GM12878 (cell line): ENCODE data around the gene UAP1L1. TPM values are rescaled to one million over a fixed set of nuclear protein-coding genes. Genes with fewer than 3 reads are reported as not detected.

ENCODE experiments used
- ATAC-seq: fragments of 200-7000 bp; cut with Tn5 transposase; 3 replicates; pipeline ENCODE4 v1.9.1; 2020; ENCODE audit warnings: mild to moderate bottlenecking, moderate library complexity
- BruUV-seq: library from RNA; stranded (reverse); fragments of 400-500 nt; replicated peaks from 2 replicates; lab custom pipeline; 2021; lab: Mats Ljungman, UMichigan
- CTCF ChIA-PET: fragments of 300-600 bp; sonication (Branson Sonifier 250); formaldehyde crosslinking; extraction: SDS; loops from one replicate; lab custom pipeline; 2021; ENCODE audit warnings: inconsistent platforms; lab: Yijun Ruan, JAX
- POLR2A ChIA-PET: fragments of 350-600 bp; formaldehyde crosslinking; extraction: SDS; loops from one replicate; lab custom pipeline; 2021; ENCODE audit warnings: inconsistent platforms; lab: Charles Lee
- RAD21 ChIA-PET: fragments of 300-600 bp; sonication (Branson Sonifier 250); formaldehyde crosslinking; loops from one replicate; lab custom pipeline; 2023; ENCODE audit warnings: antibody characterized with exemption; ENCODE audit not compliant: unreplicated experiment; lab: Charles Lee
- SMC1A ChIA-PET: fragments of 300-600 bp; sonication (Branson Sonifier 250); formaldehyde crosslinking; loops from one replicate; lab custom pipeline; 2023; ENCODE audit not compliant: unreplicated experiment, uncharacterized antibody; lab: Charles Lee
- DNase-seq: peaks from one replicate; pipeline ENCODE4 v3.0.0-alpha.2; 2011; ENCODE audit warnings: low read depth, low spot score
- FAIRE-seq: peaks from 3 replicates; lab custom pipeline; 2011; peaks lifted over from hg19 to GRCh38; lab: Jason Lieb, UNC
- H2AFZ ChIP-seq: 2 replicates; pipeline ENCODE4 v1.6.0; 2011; ENCODE audit warnings: low read depth, low read length, control low read depth; ENCODE audit not compliant: control insufficient read depth
- H3K27ac ChIP-seq: 2 replicates; pipeline ENCODE4 v1.5.1; 2011; ENCODE audit warnings: control low read depth; ENCODE audit not compliant: control insufficient read depth, insufficient read depth
- H3K27me3 ChIP-seq, 2 experiments: replicated peaks in 1 of 2; 2 replicates each; pipeline versions ENCODE4 v1.6.0 to v1.6.1; 2011; ENCODE audit warnings: low read length in 1 of 2; ENCODE audit not compliant: control insufficient read depth in 2 of 2, insufficient read depth in 2 of 2
- H3K36me3 ChIP-seq, 2 experiments: 2 replicates each; pipeline ENCODE4 v1.5.1; 2011; ENCODE audit warnings: low read length in 1 of 2; ENCODE audit not compliant: control insufficient read depth in 2 of 2, insufficient read depth in 2 of 2
- H3K4me1 ChIP-seq: 2 replicates; pipeline ENCODE4 v1.6.1; 2011; ENCODE audit warnings: mild to moderate bottlenecking, low read length, moderate library complexity, mixed read lengths; ENCODE audit not compliant: control insufficient read depth, insufficient read depth
- H3K4me2 ChIP-seq: 2 replicates; pipeline ENCODE4 v1.6.0; 2011; ENCODE audit warnings: control low read depth; ENCODE audit not compliant: control insufficient read depth, insufficient read depth
- H3K4me3 ChIP-seq: fragments of 200-600 bp; sonication (generic); 2 replicates; pipeline ENCODE4 v1.5.1; 2016
- H3K79me2 ChIP-seq: 2 replicates; pipeline ENCODE4 v1.6.0; 2011; ENCODE audit warnings: low read length; ENCODE audit not compliant: control insufficient read depth, insufficient read depth
- H3K9ac ChIP-seq: 2 replicates; pipeline ENCODE4 v1.8.0; 2011; ENCODE audit warnings: low read length, control low read depth, mixed read lengths; ENCODE audit not compliant: control insufficient read depth, insufficient read depth
- H3K9me3 ChIP-seq: replicated peaks from 3 replicates; pipeline ENCODE4 v1.5.1; 2011; ENCODE audit warnings: mild to moderate bottlenecking, low read length; ENCODE audit not compliant: control insufficient read depth, insufficient read depth
- H4K20me1 ChIP-seq: 2 replicates; pipeline ENCODE4 v1.6.0; 2011; ENCODE audit not compliant: control insufficient read depth, insufficient read depth
- PAX8 ChIP-seq: fragments of 450-650 bp; IDR thresholded peaks from 2 replicates; pipeline ENCODE4 v1.6.1; 2017; ENCODE audit warnings: mild to moderate bottlenecking, moderate library complexity
- POLR2A ChIP-seq: IDR thresholded peaks from 2 replicates; pipeline ENCODE4 v1.6.1; 2011; ENCODE audit warnings: low read depth, mild to moderate bottlenecking, low read length
- POLR2AphosphoS5 ChIP-seq: IDR thresholded peaks from 2 replicates; pipeline ENCODE4 v1.6.1; 2011; ENCODE audit warnings: mild to moderate bottlenecking, low read length, inconsistent platforms
- RCOR1 ChIP-seq: conservative IDR thresholded peaks from 2 replicates; pipeline ENCODE4 v1.6.1; 2012; ENCODE audit warnings: low read depth, low read length, improper control_type of control experiment
- WGBS: methylation state at CpG from one replicate; pipeline ENCODE4 v1.1.6; 2016; ENCODE audit warnings: low lambda C conversion rate; ENCODE audit not compliant: insufficient replicate concordance, insufficient coverage; ENCODE audit errors: missing lambda C conversion rate; 5-methylcytosine and 5-hydroxymethylcytosine counted together
- in situ Hi-C: fragments of 300-500 bp; cut with MboI; formaldehyde crosslinking; loops from 9 replicates; pipeline ENCODE4 v1.14.3; 2018; ENCODE audit warnings: mixed read lengths
- intact Hi-C: fragments of 100-400 bp; cut with micrococcal nuclease; formaldehyde crosslinking; loops from one replicate; pipeline ENCODE4 v1.14.2; 2022; ENCODE audit not compliant: unreplicated experiment
- polyA plus RNA-seq, 11 experiments: library from polyadenylated mRNA; depleted of rRNA in 4 of 11; unstranded in 6 of 11; stranded (reverse) in 5 of 11; fragments of >200 nt; fragmentation: Nextera tagmentation in 4 of 11; fragmentation: Illumina TruSeq in 1 of 11; extraction: Ambion mirVana in 4 of 11; extraction: Trizol in 1 of 11; gene quantifications; 1 replicate in 1 of 11; 2 replicates in 10 of 11; pipeline versions ENCODE4 v1.2.1 to v1.2.3, GENCODE V29; 2011 to 2016; ENCODE audit warnings: inconsistent platforms in 2 of 11, missing spikeins in 2 of 11, low read depth in 1 of 11
- total RNA-seq, 4 experiments: library from RNA; depleted of rRNA in 3 of 4; stranded (reverse); fragments of >200 nt in 3 of 4; fragmentation: Illumina TruSeq in 1 of 4; extraction: Trizol in 1 of 4; gene quantifications; 2 replicates each; pipeline versions ENCODE4 v1.2.1 to v1.2.3, GENCODE V29; 2013 to 2021

Gene UAP1L1
- total and polyA plus RNA-seq, 10 of the 15 experiments (the other 5 are each of a cell fraction or from before 2014, with no cell fraction given) = 0.29 to 15.7 (median 5.8) TPM

DNA sequence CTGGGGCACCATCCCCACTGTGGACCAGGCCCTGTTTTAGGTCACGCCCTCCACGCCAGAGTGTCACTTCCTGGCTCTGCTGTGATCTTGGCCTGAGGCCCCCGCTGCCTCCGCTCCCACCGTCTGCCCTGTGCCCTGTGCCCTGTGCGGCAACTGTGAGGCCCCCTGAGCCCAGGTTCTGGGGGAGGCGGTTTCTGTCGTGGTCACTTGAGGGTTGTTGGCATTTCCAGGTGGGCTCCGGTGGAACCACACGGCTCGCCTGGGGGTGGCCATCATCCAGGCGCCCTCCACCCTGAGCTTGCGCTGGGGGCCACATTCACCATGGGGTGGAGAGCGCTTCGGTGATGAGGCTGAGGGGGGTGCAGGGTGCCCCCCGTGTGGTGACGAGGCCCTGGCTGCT, 30.7 kb downstream of the UAP1L1 start:
- Histone ChIP-seq H2AFZ (no peak overlapping the region), H3K27ac (no peak overlapping the region), H3K4me1 (no peaks in the 10 kb centered on the region), H3K36me3 (peaks cover 13 to 62% of the 10 kb centered on the region in 2 experiments), H3K9me3 (peaks cover 2% of the 10 kb centered on the region; the same call in 1 of the 3 replicates), H3K9ac (no peak overlapping the region), H3K4me2 (no peak overlapping the region), H3K4me3 (no peak overlapping the region), H3K79me2 (no peaks in the 10 kb centered on the region; the same call in 1 of the 2 replicates), H3K27me3 (no peaks in the 10 kb centered on the region), H4K20me1 (no peaks in the 10 kb centered on the region; the same call in 1 of the 2 replicates)
- DNase-seq (no peak), FAIRE-seq (no peak), ATAC-seq (no peak)
- ChIA-PET SMC1A (interaction anchor here (0.8 kb wide), 1 partner anchor 79 kb away, joined by 3 read pairs; no protein-coding TSS in a partner anchor), POLR2A (no interaction called here), CTCF (no interaction called here), RAD21 (no interaction called here)
- peak; percentile 48; the same call in 1 of the 2 replicates for TF ChIP-seq POLR2A
- no peak for TF ChIP-seq RCOR1
- TF ChIP-seq POLR2AphosphoS5 = 0 out of 2 replicates have a peak, but pooled peaks have one; percentile 0
- 95% methylated on average over 15 of the region's 17 CpGs for WGBS
- in situ Hi-C loops (no loop called here), intact Hi-C loops (no loop called here)
- BruUV-seq = no TSS peak

DNA sequence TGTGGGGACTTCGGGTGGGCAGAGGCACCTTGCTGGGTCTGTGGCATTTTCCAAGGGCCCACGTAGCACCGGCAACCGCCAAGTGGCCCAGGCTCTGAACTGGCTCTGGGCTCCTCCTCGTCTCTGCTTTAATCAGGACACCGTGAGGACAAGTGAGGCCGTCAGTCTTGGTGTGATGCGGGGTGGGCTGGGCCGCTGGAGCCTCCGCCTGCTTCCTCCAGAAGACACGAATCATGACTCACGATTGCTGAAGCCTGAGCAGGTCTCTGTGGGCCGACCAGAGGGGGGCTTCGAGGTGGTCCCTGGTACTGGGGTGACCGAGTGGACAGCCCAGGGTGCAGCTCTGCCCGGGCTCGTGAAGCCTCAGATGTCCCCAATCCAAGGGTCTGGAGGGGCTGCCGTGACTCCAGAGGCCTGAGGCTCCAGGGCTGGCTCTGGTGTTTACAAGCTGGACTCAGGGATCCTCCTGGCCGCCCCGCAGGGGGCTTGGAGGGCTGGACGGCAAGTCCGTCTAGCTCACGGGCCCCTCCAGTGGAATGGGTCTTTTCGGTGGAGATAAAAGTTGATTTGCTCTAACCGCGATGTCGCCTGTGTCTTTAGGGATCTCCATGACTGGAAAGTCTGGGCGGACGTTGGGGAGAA, 31.4 kb downstream of the UAP1L1 start:
- no peak for ATAC-seq
- ChIA-PET POLR2A (interaction anchor here (1.1 kb wide), 1 partner anchor 13 kb away, joined by 4 read pairs; no protein-coding TSS in a partner anchor), SMC1A (interaction anchor here (0.8 kb wide), 1 partner anchor 79 kb away, joined by 3 read pairs; no protein-coding TSS in a partner anchor), CTCF (interaction anchor here (1.1 kb wide), 1 partner anchor 40 kb away, joined by 3 read pairs; no protein-coding TSS in a partner anchor), RAD21 (no interaction called here)
- H3K27ac ChIP-seq = no peak overlapping the region
- H4K20me1 ChIP-seq = no peaks in the 10 kb centered on the region; the same call in 1 of the 2 replicates
- no peak overlapping the region for H3K9ac ChIP-seq
- 87% methylated on average over 29 of the region's 29 CpGs for WGBS
- in situ Hi-C loops (no loop called here), intact Hi-C loops (no loop called here)
- no peak for DNase-seq
- H2AFZ ChIP-seq = no peak overlapping the region
- no TSS peak for BruUV-seq
- H3K4me1 ChIP-seq = no peaks in the 10 kb centered on the region
- peaks cover 2% of the 10 kb centered on the region for H3K79me2 ChIP-seq
- H3K27me3 ChIP-seq = no peaks in the 10 kb centered on the region
- H3K9me3 ChIP-seq = no peaks in the 10 kb centered on the region
- no peak for FAIRE-seq
- peaks cover 7 to 55% of the 10 kb centered on the region in 2 experiments for H3K36me3 ChIP-seq
- no peak overlapping the region for H3K4me2 ChIP-seq
- TF ChIP-seq POLR2AphosphoS5 (0 out of 2 replicates have a peak, but pooled peaks have one; percentile 14), PAX8 (no peak)
- H3K4me3 ChIP-seq = no peak overlapping the region
